ENCODE data around the gene KLRF1. TPM values are rescaled to one million over a fixed set of nuclear protein-coding genes. Genes with fewer than 3 reads are reported as not detected.

KLRF1 gene
- total RNA-seq, 1 donor from 2014 or later: not detected

- no peaks in the 10 kb centered on the region for H3K4me1 ChIP-seq (ENCODE audit: insufficient read depth, low read length)
- no peaks in the 10 kb centered on the region for H3K9me3 ChIP-seq (ENCODE audit: insufficient read depth, low read depth, low read length)
- H3K36me3 ChIP-seq (ENCODE audit: insufficient read depth, low read length): no peaks in the 10 kb centered on the region
- H4K20me1 ChIP-seq (ENCODE audit: insufficient read depth, low read length): no peaks in the 10 kb centered on the region
- H3K27me3 Mint-ChIP-seq (ENCODE audit: low read depth, unreplicated experiment): no peaks in the 10 kb centered on the region
- H3K4me3 Mint-ChIP-seq (ENCODE audit: unreplicated experiment): no peak overlapping the region
- no peak overlapping the region for H3K27ac ChIP-seq (ENCODE audit: low read depth, low read length)
- no peak overlapping the region for H2AFZ ChIP-seq (ENCODE audit: low read depth, low read length)
- no peak overlapping the region for H3K4me3 ChIP-seq (ENCODE audit: insufficient read depth, low read depth, low read length)
- no peak overlapping the region for H3K9ac ChIP-seq (ENCODE audit: low read length)
- DNase-seq (ENCODE audit: low read depth): no peak
- FAIRE-seq: no peak
- no peaks in the 10 kb centered on the region for H3K79me2 ChIP-seq (ENCODE audit: insufficient read depth, low read length)
- H3K9me3 Mint-ChIP-seq (ENCODE audit: unreplicated experiment): no peaks in the 10 kb centered on the region
- H3K27me3 ChIP-seq (ENCODE audit: insufficient read depth, low read length): no peaks in the 10 kb centered on the region
- no peaks in the 10 kb centered on the region for H3K36me3 Mint-ChIP-seq (ENCODE audit: low read depth, unreplicated experiment)
- no peak overlapping the region for H3K27ac Mint-ChIP-seq (ENCODE audit: unreplicated experiment)
- H3K4me1 Mint-ChIP-seq (ENCODE audit: low read depth, unreplicated experiment): no peaks in the 10 kb centered on the region
- TF ChIP-seq CTCF (IDR thresholded peaks at IDR 0.05; ENCODE audit: insufficient read depth, low read depth, low read length) (no peak), EZH2 (IDR thresholded peaks at IDR 0.05; ENCODE audit: insufficient read depth, low read length) (no peak)
- no peak overlapping the region for H3K4me2 ChIP-seq (ENCODE audit: low read length)
Measured at GRCh38 chr12:9856894-9857293, 29.6 kb downstream of the KLRF1 start.

- Mint-ChIP-seq H3K4me1 (ENCODE audit: low read depth, unreplicated experiment) (no peaks in the 10 kb centered on the region), H3K9me3 (ENCODE audit: unreplicated experiment) (no peaks in the 10 kb centered on the region), H3K36me3 (ENCODE audit: low read depth, unreplicated experiment) (no peaks in the 10 kb centered on the region), H3K4me3 (ENCODE audit: unreplicated experiment) (no peak overlapping the region), H3K27ac (ENCODE audit: unreplicated experiment) (no peak overlapping the region), H3K27me3 (ENCODE audit: low read depth, unreplicated experiment) (no peaks in the 10 kb centered on the region)
- Histone ChIP-seq H3K4me2 (ENCODE audit: low read length) (no peak overlapping the region), H4K20me1 (ENCODE audit: insufficient read depth, low read length) (no peaks in the 10 kb centered on the region), H3K9me3 (ENCODE audit: insufficient read depth, low read depth, low read length) (no peaks in the 10 kb centered on the region), H3K36me3 (ENCODE audit: insufficient read depth, low read length) (no peaks in the 10 kb centered on the region), H3K27me3 (ENCODE audit: insufficient read depth, low read length) (no peaks in the 10 kb centered on the region), H3K9ac (ENCODE audit: low read length) (no peak overlapping the region), H3K79me2 (ENCODE audit: insufficient read depth, low read length) (no peaks in the 10 kb centered on the region), H3K4me1 (ENCODE audit: insufficient read depth, low read length) (no peaks in the 10 kb centered on the region), H3K27ac (ENCODE audit: low read depth, low read length) (no peak overlapping the region), H3K4me3 (ENCODE audit: insufficient read depth, low read depth, low read length) (no peak overlapping the region), H2AFZ (ENCODE audit: low read depth, low read length) (no peak overlapping the region)
- TF ChIP-seq EZH2 (IDR thresholded peaks at IDR 0.05; ENCODE audit: insufficient read depth, low read length): no peak
- TF ChIP-seq CTCF (IDR thresholded peaks at IDR 0.05; ENCODE audit: insufficient read depth, low read depth, low read length): no peak
- FAIRE-seq (no peak), DNase-seq (ENCODE audit: low read depth) (no peak)
Measured at GRCh38 chr12:9858135-9858534, 30.9 kb downstream of the KLRF1 start.

GRCh38 chr12:9864913-9865675 is 37.8 kb downstream of the KLRF1 start:
- TF ChIP-seq EZH2 (IDR thresholded peaks at IDR 0.05; ENCODE audit: insufficient read depth, low read length) (no peak), CTCF (IDR thresholded peaks at IDR 0.05; ENCODE audit: insufficient read depth, low read depth, low read length) (no peak)
- H3K27me3 ChIP-seq (ENCODE audit: insufficient read depth, low read length): no peaks in the 10 kb centered on the region
- H4K20me1 ChIP-seq (ENCODE audit: insufficient read depth, low read length): no peaks in the 10 kb centered on the region
- no peak overlapping the region for H3K4me2 ChIP-seq (ENCODE audit: low read length)
- Mint-ChIP-seq H3K4me3 (ENCODE audit: unreplicated experiment) (no peak overlapping the region), H3K36me3 (ENCODE audit: low read depth, unreplicated experiment) (no peaks in the 10 kb centered on the region), H3K27me3 (ENCODE audit: low read depth, unreplicated experiment) (no peaks in the 10 kb centered on the region), H3K4me1 (ENCODE audit: low read depth, unreplicated experiment) (peaks cover 4% of the 10 kb centered on the region), H3K27ac (ENCODE audit: unreplicated experiment) (no peak overlapping the region), H3K9me3 (ENCODE audit: unreplicated experiment) (peaks cover 2% of the 10 kb centered on the region)
- FAIRE-seq: no peak
- H3K79me2 ChIP-seq (ENCODE audit: insufficient read depth, low read length): no peaks in the 10 kb centered on the region
- no peak overlapping the region for H3K27ac ChIP-seq (ENCODE audit: low read depth, low read length)
- no peak overlapping the region for H2AFZ ChIP-seq (ENCODE audit: low read depth, low read length)
- H3K4me3 ChIP-seq (ENCODE audit: insufficient read depth, low read depth, low read length): no peak overlapping the region
- H3K9me3 ChIP-seq (ENCODE audit: insufficient read depth, low read depth, low read length): no peaks in the 10 kb centered on the region
- no peaks in the 10 kb centered on the region for H3K36me3 ChIP-seq (ENCODE audit: insufficient read depth, low read length)
- no peak for DNase-seq (ENCODE audit: low read depth)
- H3K9ac ChIP-seq (ENCODE audit: low read length): no peak overlapping the region
- H3K4me1 ChIP-seq (ENCODE audit: insufficient read depth, low read length): no peaks in the 10 kb centered on the region
